Body of pancreas (tissue), 4 donors: ENCODE data around the gene POU2AF2.

Experiments
- CTCF ChIP-seq, 7 experiments: fragments of 450-650 bp in 4 of 7; fragments of 200-600 bp in 3 of 7; sonication (generic) in 3 of 7; IDR thresholded peaks; one replicate each; pipeline ENCODE4 v1.5.1; 2016 to 2019; ENCODE audit warnings: antibody characterized with exemption in 7 of 7
- POLR2A ChIP-seq, 3 donors: fragments of 450-650 bp; IDR thresholded peaks; one replicate each; pipeline ENCODE4 v1.6.1; 2016; ENCODE audit warnings: antibody characterized with exemption in 3 of 3, mild to moderate bottlenecking in 2 of 3

GRCh38 chr11:111246956-111247355 lies 1.4 kb downstream of the POU2AF2 start:
- TF ChIP-seq CTCF (IDR thresholded peaks at IDR 0.05) (no peak), POLR2A (IDR thresholded peaks at IDR 0.05) (no peak)
